NCI-H69 (cell line): ENCODE data around the gene MRPL14.

ENCODE experiments used
- DNase-seq: peaks from one replicate; lab custom pipeline; 2025; lab: John Stamatoyannopoulos, UW

Gene MRPL14

DNA sequence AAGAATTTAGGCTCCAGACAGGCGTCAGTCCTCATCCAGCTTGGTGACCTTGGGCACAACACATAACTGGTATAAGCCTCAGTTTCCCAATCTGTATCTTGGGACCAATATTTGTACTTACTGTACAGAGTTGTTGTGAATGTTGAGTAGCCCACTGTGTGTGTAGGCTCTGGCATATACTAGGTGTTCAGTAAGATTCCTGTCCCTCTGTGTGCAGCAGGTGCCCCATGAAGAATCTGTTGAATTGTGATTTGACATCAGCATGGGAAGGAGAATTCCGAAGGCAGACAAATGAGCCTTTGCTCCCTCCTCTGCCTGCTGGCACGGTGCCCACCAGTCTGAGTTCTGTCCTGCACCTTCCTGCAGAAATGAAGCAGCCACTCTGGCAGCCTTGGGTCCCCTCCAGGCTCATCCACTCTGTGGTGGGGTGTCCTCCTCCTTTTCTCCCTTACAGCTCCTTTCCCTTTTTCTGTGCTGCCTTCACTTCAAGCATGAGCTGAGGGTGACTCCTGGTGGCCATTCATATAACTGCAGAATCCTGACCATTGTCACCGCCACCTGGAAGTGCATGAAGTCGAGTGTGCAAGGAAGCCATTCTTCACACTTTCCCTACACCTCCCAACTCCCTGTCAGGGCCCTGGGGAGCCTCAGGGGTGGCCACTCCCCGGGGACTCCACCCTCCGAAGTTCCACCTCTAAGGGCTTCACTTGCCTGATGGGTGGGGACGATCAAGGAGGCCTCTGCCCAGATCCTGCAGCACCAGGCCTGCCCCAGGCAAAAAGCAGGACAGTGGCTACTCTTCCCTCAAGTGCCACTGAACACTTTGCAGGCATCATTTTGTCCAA is 48.2 kb downstream of the MRPL14 start:
- DNase-seq = no peak

DNA sequence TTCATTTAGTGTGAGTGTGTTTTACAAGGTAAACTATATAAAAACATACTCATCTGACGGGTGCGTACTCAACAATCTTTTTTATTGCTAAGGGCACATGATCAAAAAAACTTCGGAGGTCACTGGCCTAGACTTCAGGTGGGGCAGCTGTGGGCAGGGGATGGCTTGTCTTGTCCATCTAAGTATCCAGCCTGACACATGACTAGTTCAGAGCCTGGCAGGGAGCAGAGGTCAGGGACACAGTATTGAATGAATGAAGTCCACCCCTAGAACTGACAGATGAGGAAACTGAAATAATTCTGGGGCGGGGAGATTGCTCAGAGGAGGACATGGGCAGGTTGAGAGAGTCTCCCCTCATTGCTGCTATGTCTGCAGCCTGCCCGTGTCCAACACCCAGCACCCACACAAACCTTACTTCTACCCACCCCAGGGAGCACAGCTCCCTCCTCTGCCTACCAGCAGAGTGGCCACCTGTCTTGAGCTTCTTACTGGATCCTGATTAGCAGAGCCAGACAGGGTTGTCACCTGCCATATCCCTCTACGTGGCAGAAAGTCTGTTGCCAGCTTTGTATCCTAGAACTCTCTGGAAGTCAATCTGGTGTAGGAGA is 48.9 kb downstream of the MRPL14 start:
- no peak for DNase-seq

DNA sequence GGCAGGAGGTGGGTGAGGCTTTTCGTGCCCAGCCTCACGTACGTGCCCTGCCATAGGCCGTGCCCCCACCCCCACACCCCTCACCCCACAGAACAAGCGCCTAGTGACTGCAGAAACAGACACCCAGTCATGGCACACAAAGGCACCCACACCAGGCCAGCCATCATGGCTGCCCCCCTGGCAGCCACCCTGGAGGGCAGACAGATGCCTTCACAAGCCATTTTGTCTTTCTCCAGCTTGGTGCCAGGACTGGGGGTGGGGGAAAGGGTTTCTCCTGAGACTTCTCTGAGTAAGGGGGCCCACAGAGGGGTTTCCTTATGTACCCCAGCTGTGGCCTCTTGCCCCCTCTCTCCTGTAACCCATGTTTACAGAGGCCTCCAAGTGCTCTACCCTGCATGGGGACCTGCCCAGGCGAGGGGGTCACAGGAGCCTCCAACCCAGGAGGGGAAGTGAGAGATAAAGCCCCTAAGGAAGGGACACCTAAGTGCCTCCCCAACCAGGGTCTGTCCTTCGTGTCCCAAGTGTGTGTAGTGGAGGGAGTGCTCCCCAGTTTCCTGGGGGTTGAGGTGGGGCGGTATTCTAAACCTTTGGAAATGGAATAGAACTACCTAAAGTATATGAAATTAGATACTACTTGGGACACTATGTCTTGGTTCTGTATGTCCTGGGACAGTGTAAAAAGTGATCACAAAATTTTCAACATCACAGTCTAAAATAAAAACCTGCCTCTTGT is 49.9 kb downstream of the MRPL14 start:
- DNase-seq = no peak

DNA sequence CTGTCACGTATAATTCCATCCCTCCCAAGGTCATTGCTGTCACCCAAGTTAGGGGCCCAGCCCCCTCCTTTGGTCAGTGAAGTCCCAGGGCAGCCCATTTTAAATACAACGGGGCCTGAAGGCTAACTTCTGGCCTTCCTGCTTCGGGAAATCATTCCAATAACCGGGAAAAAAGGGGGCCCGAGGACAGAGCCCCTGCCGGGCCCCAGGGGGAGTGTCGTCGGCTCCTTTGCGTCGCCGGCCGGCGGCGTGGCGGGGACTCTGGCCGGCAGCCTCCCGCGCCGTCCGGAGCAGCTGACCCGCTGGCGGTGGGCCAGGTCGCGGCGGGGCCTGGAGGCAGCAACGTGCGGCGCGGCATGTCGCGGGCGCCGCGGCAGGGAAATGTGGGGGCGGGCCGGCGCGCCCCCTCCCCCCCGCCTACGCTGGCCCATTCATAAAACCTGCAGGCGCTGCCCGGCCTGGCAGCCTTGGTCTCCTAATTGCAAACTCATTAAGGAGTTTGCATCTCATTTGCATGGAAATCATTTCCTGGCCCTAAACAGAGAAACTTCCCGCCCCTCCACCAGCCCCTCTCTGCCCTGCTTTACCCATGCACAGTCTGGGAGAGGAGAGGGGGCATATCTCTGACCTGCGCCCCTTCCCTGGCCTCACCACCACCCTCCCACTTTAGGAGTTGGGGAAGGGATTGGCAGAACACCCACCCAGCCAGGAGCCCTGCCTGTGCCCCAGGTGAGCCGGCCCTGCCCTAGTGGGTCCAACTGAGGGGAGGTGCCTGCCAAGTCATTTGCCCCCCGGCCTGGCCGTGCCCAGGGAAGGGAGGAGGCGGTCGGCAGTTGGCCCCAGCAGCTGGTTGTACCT is 50.7 kb downstream of the MRPL14 start:
- DNase-seq = no peak

DNA sequence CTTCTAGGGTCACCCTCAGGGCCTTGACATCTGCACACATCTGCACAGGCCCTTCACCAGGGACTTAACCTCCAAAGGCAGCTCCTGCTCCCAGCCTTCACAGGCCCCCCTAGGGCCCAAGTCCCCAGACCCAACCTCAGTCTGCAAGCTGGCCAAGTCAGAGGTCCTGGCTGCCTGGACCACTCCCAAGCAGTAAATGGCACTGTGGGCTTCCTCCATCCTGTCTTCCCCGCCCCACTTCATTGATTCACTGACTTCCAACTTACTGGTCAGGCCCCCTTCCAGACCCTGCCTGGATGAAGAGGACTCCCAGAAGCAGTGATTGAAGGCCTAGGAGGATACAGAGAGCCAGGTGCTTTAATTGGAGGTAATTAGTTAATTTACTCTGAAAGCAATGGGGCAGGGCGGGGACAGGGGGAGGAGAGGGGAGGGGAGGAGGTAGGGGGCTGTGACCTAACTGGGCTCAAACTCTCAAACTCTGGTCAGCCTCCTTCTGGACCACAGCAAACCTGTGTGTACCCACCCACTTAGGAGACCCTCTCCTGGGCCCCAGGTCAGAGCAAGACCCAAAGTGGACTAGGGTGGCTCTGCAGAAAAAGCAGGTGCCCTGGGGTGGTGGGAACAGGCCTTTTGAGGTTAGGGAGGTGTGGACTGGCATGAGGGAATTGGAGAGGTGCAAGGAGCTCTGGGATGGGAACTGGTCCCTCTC is 51.5 kb downstream of the MRPL14 start:
- no peak for DNase-seq

DNA sequence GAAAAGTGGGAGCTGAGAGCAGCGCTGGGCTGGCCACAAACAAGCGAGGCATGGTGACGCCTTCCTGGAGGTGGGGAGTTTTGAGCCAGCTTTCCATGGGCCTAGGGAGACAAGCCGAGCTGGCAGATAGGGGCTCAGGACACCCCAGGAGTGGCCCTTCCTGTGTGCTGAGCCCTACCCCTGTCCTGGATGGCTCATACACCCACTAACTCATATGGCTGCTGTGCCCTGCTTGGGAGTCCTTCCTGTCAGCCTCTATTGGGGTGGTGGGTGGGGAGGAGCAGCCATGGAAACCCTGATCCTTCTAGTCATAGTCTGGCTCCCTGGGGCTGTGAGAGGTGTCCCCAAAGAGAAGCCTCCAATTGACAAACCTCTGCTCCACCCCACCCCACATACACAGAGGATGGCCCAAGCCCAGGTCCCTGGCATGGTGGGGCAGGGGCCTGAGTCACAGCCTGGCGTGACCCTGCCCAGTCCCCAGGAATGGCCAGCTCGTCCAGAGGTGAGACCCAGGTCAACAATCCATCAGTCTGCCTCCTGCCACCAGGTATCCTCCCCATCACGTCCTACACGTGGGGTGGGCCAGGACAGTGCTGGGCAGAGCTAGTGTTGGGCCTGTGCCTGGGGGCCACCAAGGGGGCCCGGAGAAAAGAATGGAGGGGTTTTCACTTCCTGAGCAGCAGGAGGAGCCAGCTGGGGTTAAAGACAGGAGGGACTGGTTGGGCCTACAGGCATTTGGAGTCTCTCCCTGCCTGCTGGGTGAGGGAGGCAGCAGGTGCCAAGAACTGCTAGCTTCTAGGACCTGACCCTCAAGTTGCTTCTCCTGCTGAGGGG is 52.2 kb downstream of the MRPL14 start:
- DNase-seq = no peak

DNA sequence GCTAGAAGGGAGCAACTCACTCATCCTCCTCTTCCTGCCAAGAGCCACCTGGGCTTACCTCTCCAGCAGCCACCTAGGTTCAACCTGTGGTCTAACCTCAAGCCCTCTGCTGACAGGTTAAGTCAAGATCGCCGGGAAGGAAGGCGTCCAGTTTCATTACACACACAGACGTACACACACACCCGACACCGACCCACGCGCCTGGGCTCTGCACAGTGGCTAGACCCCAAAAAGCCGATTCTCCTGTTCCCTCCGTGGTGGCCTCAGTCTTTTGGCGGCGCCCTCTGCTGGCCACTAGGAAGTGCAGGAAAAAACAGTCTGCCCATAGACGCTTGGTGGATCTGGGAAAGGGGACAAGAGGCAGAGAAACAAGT is 52.8 kb downstream of the MRPL14 start:
- DNase-seq = no peak

DNA sequence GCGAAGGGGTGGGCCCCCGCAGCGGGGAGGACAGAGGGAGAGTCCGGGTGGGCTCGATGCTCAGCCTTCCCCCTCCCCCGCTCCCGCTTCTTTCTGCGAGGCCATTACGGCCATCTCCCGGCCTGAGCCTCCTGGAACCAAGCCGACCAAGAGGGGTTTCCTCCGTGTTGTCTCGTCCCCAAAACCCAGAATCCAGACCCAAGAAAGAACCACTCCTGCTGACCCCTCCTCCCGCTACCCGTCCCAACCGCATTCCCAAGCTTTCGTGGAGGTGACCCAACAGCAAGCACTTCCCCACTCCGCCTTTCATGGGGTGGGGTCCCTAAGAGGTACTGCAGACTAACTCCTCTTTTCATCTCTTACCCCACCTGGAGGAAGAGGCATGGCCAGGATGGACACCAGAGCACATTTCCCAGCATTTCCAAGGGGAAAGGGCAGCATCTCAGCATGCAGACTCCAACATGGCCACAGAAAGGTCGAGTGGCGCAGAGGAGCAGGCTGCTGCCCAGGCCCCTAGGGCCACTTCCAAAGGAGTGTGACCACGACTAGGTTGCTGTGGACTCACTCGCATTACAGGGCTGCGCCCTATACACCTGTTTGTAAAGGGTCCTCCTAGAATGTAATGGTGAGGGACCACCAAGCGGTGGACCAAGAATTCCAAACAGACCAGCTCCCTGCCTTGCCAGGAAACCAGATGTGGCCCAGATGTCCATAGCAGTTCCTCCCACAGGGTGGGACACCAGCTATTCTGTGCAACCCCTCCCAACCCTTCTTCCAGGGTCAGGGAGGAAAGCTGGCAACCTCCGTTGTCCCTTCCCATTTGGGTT is 53.4 kb downstream of the MRPL14 start:
- DNase-seq = no peak

DNA sequence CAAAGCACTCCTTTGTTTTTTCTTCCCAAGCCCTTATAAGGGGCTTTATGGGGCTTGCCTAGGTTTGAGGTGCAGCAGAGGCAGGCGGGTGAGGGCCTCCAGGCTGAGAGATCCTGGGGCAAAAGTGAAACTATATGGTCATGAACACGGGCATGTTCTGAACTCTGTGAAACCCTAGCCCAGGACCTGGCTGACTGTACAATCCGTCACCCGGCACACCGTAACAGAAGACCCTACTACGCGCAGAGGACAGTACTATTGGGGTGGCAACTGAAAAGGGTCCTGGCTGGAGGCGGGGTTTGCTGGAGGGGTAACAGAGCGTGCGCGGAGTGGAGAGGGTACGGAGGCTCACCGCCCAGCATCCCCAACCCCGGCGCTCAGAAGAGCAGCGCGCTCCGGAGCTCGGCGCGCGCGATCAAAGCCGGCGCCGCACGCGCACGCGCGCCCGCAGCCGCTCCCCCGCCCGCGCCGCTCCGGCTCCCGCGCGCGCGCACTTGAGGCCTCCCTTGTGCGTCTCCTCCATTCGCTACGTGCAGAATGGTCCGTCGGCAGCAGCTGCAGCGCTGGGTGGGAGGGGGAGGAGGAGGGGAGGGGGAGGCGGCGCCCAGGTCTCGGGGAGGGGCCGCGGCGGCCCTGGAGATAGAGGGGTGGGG is 54.2 kb downstream of the MRPL14 start:
- DNase-seq = no peak

DNA sequence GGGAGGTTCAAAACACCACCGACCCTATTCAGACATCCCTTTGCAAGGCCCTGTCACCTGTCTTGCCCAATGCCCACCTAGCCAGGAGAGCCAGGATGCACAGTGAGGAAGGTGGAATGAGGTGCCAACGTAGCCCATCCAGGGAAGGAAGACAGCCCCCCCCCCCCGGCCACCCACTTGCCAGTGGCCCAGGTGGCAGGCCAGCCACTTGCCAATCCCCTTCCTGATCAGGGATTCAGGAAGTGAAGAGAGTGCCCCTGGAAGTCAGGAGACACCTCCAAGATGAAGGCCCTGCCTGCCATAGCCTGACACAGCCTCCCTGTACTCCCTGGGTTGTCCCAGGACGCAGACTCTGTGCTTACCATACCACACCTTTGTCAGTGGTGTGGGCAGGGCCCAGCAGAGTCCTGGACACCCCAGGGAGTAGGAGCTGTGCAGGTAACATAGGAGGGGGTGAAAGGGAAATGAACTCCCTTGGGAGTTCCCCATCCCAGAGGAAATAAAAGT is 54.7 kb downstream of the MRPL14 start:
- DNase-seq = no peak

DNA sequence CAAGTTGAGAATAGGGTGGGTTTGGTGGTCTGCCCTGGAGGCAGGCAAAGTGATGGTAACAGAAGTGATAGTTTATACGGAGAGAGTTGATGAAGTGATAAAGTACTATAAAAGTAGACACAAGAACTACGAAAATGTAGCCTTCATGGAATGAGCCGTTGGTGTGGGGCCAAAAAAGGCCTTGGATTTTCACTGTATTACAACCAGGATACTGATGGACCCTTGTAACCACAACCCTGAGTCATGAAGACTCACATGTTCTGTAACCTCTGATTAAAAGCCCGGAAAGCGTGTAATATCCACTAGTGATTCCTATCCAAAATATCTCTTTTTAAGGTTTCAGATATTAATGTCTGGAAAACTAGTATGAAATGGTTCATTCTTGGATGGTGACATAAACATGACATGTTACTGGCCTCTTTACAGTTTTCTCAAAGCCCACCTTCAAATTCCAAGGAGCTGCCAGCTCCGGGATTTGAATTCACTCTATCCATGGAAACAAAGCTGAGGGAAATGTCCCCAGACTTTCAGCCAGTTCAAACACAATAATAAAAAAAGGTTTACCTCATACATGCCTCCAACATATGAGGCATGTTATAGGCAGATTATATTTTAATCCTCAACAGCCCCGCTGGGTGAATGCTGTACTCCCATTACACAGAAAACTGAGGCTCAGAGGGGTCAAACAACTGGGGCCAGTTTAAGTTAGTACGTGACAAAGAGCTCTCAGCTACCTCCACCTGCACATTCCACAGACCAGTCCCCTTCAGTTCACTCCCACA is 55.4 kb downstream of the MRPL14 start:
- no peak for DNase-seq

DNA sequence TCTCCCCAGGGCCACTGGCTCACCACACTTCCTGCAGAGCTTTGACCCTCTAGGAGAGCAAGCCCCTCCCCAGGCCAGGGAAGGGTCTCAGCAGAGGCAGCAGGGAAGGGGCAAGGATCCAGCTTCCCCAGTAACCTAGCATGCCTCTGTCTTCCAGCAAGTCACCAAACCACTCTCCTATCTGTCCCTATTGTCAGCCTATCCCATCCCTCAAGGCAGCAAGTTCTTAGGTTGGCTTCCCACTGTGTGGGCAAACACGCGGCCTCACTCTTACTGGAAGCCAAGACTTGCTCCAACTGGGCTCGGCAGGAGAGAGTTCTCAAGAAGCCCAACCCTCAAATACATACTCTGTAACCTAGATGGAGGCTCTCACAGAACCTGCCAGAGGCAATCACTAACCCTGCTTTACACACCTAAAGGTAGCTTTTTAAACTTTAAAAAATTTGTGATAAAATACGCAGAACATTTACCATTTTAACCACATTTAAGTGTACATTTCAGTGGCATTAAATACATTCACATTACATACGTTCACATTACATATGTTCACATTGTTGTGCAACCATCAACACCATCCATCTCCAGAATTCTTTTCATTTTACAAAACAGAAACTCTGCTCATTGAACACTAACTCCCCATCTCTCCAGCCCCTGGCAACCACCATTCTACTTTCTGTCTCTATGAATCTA is 58.5 kb downstream of the MRPL14 start:
- DNase-seq = no peak

DNA sequence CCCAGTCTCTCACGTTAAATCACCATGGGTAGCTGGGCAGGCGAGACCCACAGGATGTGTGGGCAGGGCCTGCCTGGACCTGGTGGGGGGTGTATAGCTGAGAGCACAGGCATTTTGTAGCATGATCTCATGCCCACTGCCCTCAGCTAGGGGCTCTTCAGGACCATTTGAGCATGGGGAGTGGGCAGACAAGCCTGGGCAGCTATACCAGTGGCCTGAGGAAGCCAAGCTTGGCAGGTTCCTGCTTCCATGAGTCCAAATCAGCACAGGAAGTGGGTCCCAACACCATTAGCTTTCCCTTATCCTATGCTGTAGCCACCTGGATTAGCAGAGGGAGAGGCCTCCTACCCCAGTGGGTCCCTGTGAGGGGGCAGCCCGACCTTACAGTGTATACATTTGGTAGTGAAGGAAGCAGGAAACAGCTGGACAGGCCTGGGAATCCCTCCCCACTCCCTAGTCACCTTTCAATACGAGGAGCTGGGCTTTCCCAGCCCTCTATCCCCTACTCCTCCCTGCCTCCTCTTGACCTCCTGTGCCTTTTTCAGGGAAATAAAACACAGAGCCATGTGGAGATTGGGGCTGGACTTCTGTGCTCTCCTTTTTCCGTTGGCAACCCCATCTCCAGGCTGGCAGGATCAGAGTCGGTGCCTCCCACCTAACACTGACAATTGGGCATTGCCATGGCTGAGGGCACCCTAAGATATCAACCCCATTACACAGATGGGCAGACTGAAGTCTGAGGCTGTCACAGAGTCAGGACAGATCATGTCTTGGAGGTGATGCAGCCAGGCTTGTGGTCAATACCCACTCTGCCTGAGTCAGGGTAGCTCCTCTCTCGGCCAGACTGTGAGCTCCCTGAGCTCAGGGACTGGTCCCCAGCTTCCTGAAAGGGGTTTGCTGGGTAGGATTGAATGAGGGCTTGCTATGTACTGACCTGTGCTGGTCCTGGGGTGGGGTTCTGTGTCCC is 59.8 kb downstream of the MRPL14 start:
- DNase-seq = no peak

DNA sequence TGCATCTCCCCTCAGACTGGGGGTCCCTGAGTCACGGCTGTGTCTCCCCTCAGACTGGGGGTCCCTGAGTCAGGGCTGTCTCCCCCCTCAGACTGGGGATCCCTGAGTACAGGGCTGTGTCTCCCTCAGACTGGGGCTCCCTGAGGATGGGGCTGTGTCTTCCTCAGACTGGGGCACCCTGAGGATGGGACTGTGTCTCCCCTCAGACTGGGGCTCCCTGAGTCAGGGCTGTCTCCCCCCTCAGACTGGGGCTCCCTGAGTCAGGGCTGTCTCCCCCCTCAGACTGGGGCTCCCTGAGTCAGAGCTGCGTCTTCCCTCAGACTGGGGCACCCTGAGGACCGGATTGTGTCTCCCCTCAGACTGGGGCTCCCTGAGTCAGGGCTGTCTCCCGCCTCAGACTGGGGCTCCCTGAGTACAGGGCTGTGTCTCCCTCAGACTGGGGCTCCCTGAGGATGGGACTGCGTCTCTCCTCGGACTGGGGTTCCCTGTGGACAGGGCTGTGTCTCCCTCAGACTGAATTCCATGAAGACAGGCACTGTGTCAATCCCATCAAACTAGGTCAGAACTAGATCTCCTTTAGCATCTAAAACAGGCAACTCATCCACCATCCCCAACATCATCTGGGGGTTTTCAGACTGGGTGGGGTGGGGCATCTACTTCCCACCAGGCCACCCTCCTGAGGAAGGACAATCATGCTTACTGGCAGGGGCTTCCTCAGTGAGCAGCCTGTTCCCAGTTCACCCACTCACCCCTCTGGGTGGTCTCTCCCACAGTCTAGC is 60.7 kb downstream of the MRPL14 start:
- no peak for DNase-seq

DNA sequence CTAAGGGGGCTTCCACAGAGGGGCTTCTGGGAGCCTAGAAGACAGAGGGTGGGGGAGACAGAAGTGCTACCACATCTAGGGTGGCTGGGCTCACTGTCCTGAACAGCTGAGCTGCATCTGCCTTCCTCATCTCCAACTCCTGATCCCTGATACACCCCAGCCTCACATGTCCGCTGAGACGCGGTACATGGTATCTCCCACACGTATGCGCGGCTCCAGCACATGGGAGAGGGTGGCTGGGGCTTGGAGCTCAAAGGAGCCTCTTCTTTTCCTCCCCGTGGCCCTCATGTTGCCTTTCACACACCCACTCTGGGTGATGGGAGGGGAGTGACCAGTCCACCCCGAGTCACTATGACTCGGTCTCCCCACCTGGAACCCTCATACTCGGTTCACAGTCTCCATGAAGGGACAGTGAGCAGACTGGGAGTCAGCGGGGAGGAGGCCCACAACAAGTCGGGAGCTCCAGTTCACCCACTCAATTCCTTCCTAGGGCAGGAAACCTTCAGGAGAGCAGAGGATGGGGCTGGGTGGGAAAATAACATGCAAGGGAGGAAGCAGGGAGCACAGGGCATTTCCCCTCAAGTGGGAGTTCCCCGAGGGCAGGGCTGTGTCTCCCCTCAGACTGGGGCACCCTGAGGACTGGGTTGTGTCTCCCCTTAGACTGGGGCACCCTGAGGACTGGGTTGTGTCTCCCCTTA is 61.7 kb downstream of the MRPL14 start:
- no peak for DNase-seq
